ENCODE measurements around the gene NRIP1. TPM values are rescaled to one million over a fixed set of nuclear protein-coding genes. Genes with fewer than 3 reads are reported as not detected.

NRIP1 gene
- total and polyA plus RNA-seq, 8 donors, result 22.6 to 30.5 (median 27.6) TPM

DNA sequence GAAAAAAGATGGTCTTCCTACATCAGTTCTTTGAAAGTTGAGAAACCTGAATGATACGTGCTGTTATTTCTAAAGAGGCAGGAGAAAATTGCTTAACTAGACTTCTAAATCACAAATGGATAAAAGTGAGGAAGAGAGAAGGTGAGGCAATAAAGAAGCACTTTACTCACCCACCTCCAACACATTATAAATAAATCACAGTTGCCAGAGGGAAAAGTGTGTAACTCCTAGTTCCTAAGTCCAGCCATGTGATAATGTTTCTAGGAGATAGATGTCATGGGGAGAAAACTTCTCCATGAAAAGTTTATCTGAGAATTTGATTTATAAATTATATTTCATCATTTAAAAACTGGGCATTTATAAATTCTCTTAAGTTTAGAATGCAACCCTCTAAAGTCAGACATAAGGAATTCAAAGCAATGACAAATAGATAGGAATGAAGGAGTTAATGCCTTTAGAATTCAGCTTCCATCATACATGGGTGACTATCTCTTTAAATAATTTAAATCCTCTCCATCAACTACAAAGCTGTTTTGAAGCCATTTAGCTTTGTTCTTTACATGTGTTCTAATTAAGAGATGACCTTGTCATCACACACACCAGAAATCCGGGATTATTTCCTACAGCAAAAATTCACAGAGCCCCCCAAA lies 60.0 kb downstream of the NRIP1 start:
- H3K27ac ChIP-seq, result no peak overlapping the region
- intact Hi-C loops (cut with DNase I), result no loop called here

DNA sequence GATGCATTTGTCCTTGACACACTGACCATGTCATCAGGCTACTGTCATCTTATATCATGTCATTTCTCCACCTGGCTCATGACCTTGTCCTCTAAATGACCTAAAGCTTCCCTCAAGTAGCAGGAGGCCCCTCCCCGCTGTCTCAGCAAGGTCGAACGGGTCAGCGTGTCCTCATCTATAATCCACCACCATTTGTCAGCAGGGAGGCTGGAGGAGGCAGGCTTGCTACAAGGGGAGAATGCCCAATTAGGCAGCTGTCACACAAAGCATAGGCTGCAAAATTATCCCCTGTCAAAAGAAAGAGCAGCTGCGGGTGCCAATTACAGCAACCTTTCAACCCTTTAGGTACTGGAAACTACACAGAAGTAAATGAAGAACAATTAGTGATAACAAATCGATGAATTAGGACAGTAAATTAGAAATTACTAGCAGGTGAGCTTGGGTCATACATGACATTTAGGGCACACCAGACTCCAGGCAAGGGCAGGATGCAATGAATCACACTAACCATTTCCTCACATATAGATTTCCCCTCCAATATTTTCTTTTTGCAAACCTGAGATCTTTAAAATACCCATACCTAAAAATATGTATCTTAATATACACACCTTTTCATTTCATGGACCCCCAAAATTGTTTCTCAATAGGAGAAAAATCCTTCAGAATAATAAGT lies 61.2 kb downstream of the NRIP1 start:
- ATAC-seq, result no peak
- no peak for DNase-seq
- Histone ChIP-seq H3K4me3 (no peak overlapping the region), H3K27me3 (no peaks in the 10 kb centered on the region), H3K27ac (no peak overlapping the region), H3K9me3 (no peaks in the 10 kb centered on the region), H3K4me1 (peaks cover 0 to 21% of the 10 kb centered on the region in 2 donors), H3K36me3 (no peaks in the 10 kb centered on the region)
- intact Hi-C loops (cut with DNase I), result no loop called here
- TF ChIP-seq, protein P1, sequence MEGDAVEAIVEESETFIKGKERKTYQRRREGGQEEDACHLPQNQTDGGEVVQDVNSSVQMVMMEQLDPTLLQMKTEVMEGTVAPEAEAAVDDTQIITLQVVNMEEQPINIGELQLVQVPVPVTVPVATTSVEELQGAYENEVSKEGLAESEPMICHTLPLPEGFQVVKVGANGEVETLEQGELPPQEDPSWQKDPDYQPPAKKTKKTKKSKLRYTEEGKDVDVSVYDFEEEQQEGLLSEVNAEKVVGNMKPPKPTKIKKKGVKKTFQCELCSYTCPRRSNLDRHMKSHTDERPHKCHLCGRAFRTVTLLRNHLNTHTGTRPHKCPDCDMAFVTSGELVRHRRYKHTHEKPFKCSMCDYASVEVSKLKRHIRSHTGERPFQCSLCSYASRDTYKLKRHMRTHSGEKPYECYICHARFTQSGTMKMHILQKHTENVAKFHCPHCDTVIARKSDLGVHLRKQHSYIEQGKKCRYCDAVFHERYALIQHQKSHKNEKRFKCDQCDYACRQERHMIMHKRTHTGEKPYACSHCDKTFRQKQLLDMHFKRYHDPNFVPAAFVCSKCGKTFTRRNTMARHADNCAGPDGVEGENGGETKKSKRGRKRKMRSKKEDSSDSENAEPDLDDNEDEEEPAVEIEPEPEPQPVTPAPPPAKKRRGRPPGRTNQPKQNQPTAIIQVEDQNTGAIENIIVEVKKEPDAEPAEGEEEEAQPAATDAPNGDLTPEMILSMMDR (IDR thresholded peaks at IDR 0.05), result no peak

More for the DNA sequence above, 60.0 kb downstream of the NRIP1 start:
- DNase-seq (no peak), ATAC-seq (no peak)
- H3K9me3 ChIP-seq, result no peaks in the 10 kb centered on the region
- peaks cover 0 to 21% of the 10 kb centered on the region in 2 donors for H3K4me1 ChIP-seq
- H3K27me3 ChIP-seq, result no peaks in the 10 kb centered on the region
- TF ChIP-seq, protein P1 (IDR thresholded peaks at IDR 0.05), result no peak
- no peaks in the 10 kb centered on the region for H3K36me3 ChIP-seq
- no peak overlapping the region for H3K4me3 ChIP-seq

DNA sequence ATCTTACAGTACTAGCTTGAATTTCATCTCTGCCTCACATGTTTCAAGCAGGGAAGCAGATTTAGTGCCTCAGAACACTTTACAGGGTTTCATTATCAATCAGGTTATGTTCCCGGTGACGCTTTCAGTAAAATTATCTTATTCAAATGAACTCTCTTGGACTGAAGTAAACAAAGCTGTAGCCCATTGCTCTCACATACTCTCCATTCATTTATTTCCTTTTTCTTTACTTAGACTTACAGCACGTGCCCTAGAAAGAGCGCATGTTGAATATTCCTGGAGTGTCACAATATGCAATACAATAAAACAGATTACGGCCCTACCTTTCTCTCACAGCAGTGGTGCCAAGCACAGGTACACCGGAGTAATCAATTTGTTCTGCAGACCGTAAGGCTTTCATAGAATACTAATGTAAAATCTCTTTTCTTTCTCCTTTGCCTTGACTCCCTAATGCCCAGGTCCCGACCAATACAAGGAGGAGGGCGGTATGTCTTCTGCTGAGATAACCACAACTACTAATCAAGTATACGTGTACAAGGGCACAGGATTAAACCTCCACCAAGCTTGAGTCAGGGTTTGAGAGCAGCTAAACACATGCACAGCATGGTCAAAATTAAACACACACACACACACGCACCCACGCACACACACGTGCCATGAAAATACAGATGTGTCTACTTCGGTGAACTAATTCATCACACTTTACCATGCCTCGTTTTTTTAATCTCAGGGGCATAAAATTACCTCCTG lies 62.8 kb downstream of the NRIP1 start:
- ATAC-seq, result no peak
- intact Hi-C loops (cut with DNase I), result no loop called here

DNA sequence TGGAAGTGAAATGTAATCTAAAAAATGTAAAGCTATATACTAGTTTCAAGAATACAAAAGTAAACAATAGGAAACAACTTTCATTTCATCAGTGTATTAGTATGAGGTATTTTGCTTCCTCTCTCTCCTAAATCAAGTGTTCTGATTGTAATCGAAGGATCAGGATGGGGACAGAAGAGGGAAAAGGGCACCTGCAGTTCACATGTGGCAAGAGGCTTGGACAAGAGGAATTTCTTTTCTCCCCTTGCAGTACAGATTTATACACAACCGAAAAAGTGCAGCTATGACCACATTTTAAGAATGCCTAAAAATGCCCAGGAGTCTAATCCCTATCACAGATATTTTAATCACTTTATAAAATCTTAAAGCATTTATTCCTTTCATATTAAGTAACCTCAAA lies 63.7 kb downstream of the NRIP1 start:
- Histone ChIP-seq H3K9me3 (no peaks in the 10 kb centered on the region), H3K4me1 (peaks cover 0 to 21% of the 10 kb centered on the region in 2 donors), H3K27ac (no peak overlapping the region), H3K27me3 (no peaks in the 10 kb centered on the region), H3K4me3 (no peak overlapping the region), H3K36me3 (no peaks in the 10 kb centered on the region)
- TF ChIP-seq, protein P1 (IDR thresholded peaks at IDR 0.05), result no peak
- DNase-seq (no peak), ATAC-seq (no peak)
- intact Hi-C loops (cut with DNase I), result no loop called here

More for the DNA sequence above, 62.8 kb downstream of the NRIP1 start:
- H3K27ac ChIP-seq, result no peak overlapping the region
- H3K4me3 ChIP-seq, result no peak overlapping the region
- TF ChIP-seq, protein P1 (IDR thresholded peaks at IDR 0.05), result no peak
- no peaks in the 10 kb centered on the region for H3K27me3 ChIP-seq
- no peaks in the 10 kb centered on the region for H3K36me3 ChIP-seq
- H3K4me1 ChIP-seq, result peaks cover 0 to 21% of the 10 kb centered on the region in 2 donors
- H3K9me3 ChIP-seq, result no peaks in the 10 kb centered on the region
- DNase-seq, result peak in 1 of 4 donors; percentile 14

DNA sequence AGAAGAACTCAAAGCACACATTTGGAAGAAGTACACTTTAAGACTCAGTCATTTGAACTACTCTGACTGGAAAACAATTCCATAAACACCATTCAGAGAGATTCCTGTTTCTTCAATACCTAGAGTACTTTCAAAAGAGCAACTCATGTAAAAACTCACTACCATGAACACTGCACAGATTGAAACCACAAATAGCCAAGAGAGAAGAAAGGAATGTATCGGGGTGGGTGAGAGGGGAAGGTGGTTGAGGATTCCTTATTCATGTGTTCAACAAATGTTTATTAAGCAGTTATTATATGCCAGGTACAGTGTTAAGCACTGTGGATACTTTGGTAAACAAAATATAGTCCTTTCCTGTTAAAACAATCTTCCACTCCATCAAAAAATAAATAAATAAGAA lies 64.7 kb downstream of the NRIP1 start:
- DNase-seq (no peak), ATAC-seq (peak; percentile 44)
- H3K27me3 ChIP-seq, result no peaks in the 10 kb centered on the region
- no peaks in the 10 kb centered on the region for H3K36me3 ChIP-seq
- no peaks in the 10 kb centered on the region for H3K9me3 ChIP-seq
- TF ChIP-seq, protein P1 (IDR thresholded peaks at IDR 0.05), result no peak
- intact Hi-C loops (cut with DNase I), result no loop called here
- no peak overlapping the region for H3K4me3 ChIP-seq
- no peak overlapping the region for H3K27ac ChIP-seq
- H3K4me1 ChIP-seq, result peaks cover 0 to 24% of the 10 kb centered on the region in 2 donors
